Epithelial cell of proximal tubule (primary cell): ENCODE data around the gene CCDC89. TPM values are rescaled to one million over a fixed set of nuclear protein-coding genes. Genes with fewer than 3 reads are reported as not detected.
A peak's percentile ranks its signal among the peaks of the same experiment; 100 is the strongest.

ENCODE experiments used
- DNase-seq: peaks from one replicate; pipeline ENCODE4 v3.0.0-alpha.2; 2011; ENCODE audit warnings: low read depth
- H3K4me3 ChIP-seq: 2 replicates; pipeline ENCODE4 v1.5.1; 2011; ENCODE audit warnings: low read depth, mild to moderate bottlenecking, low read length
- CTCF ChIP-seq: conservative IDR thresholded peaks from 2 replicates; pipeline ENCODE4 v1.5.1; 2012; ENCODE audit warnings: low read depth, mild to moderate bottlenecking, low read length
- total RNA-seq: library from RNA; depleted of rRNA; stranded (reverse); fragments of >200 nt; gene quantifications from 2 replicates; pipeline ENCODE4 v1.2.3, GENCODE V29; 2015

The CCDC89 gene
- total RNA-seq, 1 donor from 2014 or later = not detected

- DNase-seq = no peak
- H3K4me3 ChIP-seq = no peak overlapping the region
- no peak for TF ChIP-seq CTCF
Measured at GRCh38 chr11:85651118-85651517, 34.9 kb downstream of the CCDC89 start.

- no peak for TF ChIP-seq CTCF
- no peak for DNase-seq
Measured at GRCh38 chr11:85647604-85648299, 38.2 kb downstream of the CCDC89 start, which contains the start of gene TMEM126A. Gene TMEM126A, plus strand, starts transcription at chr11:85647967. Its CDS starts 2,289 bp downstream, at chr11:85650256.

GRCh38 chr11:85647078-85647477, 38.9 kb downstream of the CCDC89 start:
- no peak for TF ChIP-seq CTCF
- peak overlapping the region; percentile 78 for H3K4me3 ChIP-seq
- DNase-seq = no peak

More at GRCh38 chr11:85647604-85648299, 38.2 kb downstream of the CCDC89 start, which contains the start of gene TMEM126A:
- peak within 1 kb of the TSS; percentile 78 for H3K4me3 ChIP-seq

- DNase-seq = no peak
- no peak for TF ChIP-seq CTCF
- no peak overlapping the region for H3K4me3 ChIP-seq
Measured at GRCh38 chr11:85643191-85643614, 42.8 kb downstream of the CCDC89 start.

GRCh38 chr11:85634747-85635146, 51.2 kb downstream of the CCDC89 start:
- no peak overlapping the region for H3K4me3 ChIP-seq
- no peak for TF ChIP-seq CTCF
- DNase-seq = no peak

Other genes starting within 250 kb of the CCDC89 start
- gene DLG2, start 58.9 kb downstream of the CCDC89 start, total RNA-seq = 0.17 and 0.58 TPM in 2 replicates
- 68.8 and 86.8 TPM in 2 replicates for gene TMEM126B, start 57.6 kb downstream of the CCDC89 start, total RNA-seq
- 24.3 and 24.6 TPM in 2 replicates for gene TMEM126A, start 38.2 kb downstream of the CCDC89 start, total RNA-seq
- gene CREBZF, start 21.1 kb downstream of the CCDC89 start, total RNA-seq = 20.6 and 24.7 TPM in 2 replicates
- 5.6 and 25.7 TPM in 2 replicates for gene SYTL2, start 124.9 kb upstream of the CCDC89 start, total RNA-seq
- gene CCDC83, start 169.2 kb upstream of the CCDC89 start, total RNA-seq = not detected in 2 replicates